H1 (cell line): ENCODE data around the gene ERCC6. TPM values are rescaled to one million over a fixed set of nuclear protein-coding genes. Genes with fewer than 3 reads are reported as not detected.

Experiments used
- CTCF ChIA-PET: fragments of 300-600 bp; sonication (Branson Sonifier 250); formaldehyde crosslinking; loops from one replicate; lab custom pipeline; 2021; ENCODE audit not compliant: partially characterized antibody; lab: Charles Lee
- POLR2A ChIA-PET: fragments of 300-600 bp; sonication (Branson Sonifier 250); formaldehyde crosslinking; loops from one replicate; lab custom pipeline; 2021; ENCODE audit warnings: inconsistent platforms; ENCODE audit not compliant: partially characterized antibody; lab: Charles Lee
- DNase-seq, 2 experiments: peaks; one replicate each; pipeline versions ENCODE4 v3.0.0 to v3.0.0-alpha.2; 2010 to 2022; ENCODE audit warnings: low spot score in 2 of 2, low read depth in 1 of 2, mixed read lengths in 1 of 2
- FAIRE-seq: peaks from 2 replicates; lab custom pipeline; 2011; peaks lifted over from hg19 to GRCh38; lab: Jason Lieb, UNC
- H2AFZ ChIP-seq: 2 replicates; pipeline ENCODE4 v1.8.1; 2012; ENCODE audit warnings: low read length, inconsistent platforms
- H2AK5ac ChIP-seq: 2 replicates; pipeline ENCODE4 v1.6.1; 2013; ENCODE audit warnings: low read depth, low read length
- H2BK120ac ChIP-seq: replicated peaks from 2 replicates; pipeline ENCODE3; 2013; ENCODE audit warnings: low read depth, low read length, inconsistent platforms
- H2BK12ac ChIP-seq: 2 replicates; pipeline ENCODE4 v1.6.1; 2013; ENCODE audit warnings: low read depth, low read length
- H2BK15ac ChIP-seq: 2 replicates; pipeline ENCODE4 v1.6.1; 2013; ENCODE audit warnings: low read length
- H2BK20ac ChIP-seq: 2 replicates; pipeline ENCODE4 v1.6.1; 2013; ENCODE audit warnings: low read length
- H2BK5ac ChIP-seq: 2 replicates; pipeline ENCODE4 v1.6.1; 2013; ENCODE audit warnings: low read depth, low read length
- H3K14ac ChIP-seq: 2 replicates; pipeline ENCODE4 v1.6.1; 2013; ENCODE audit warnings: inconsistent platforms; ENCODE audit not compliant: insufficient read length
- H3K18ac ChIP-seq: 2 replicates; pipeline ENCODE4 v1.6.1; 2013; ENCODE audit warnings: low read length; ENCODE audit errors: extremely low read depth
- H3K23ac ChIP-seq: 2 replicates; pipeline ENCODE4 v1.6.1; 2013; ENCODE audit warnings: inconsistent platforms; ENCODE audit not compliant: insufficient read length
- H3K23me2 ChIP-seq: 2 replicates; pipeline ENCODE4 v1.6.1; 2013; ENCODE audit warnings: low read depth, low read length
- H3K27ac ChIP-seq: 2 replicates; pipeline ENCODE4 v1.6.1; 2011; ENCODE audit warnings: low read depth, low read length, inconsistent platforms
- H3K27me3 ChIP-seq, 4 experiments: replicated peaks in 1 of 4; 1 replicate in 1 of 4; 2 replicates in 3 of 4; pipeline versions ENCODE4 v1.6.1 to v1.8.1; 2011 to 2013; ENCODE audit warnings: low read length in 3 of 4, mild to moderate bottlenecking in 3 of 4, inconsistent platforms in 2 of 4, mixed read lengths in 2 of 4, moderate library complexity in 1 of 4; ENCODE audit not compliant: control insufficient read depth in 3 of 4, insufficient read depth in 3 of 4; ENCODE audit errors: extremely low read depth in 1 of 4
- H3K36me3 ChIP-seq, 4 experiments: 2 replicates each; pipeline versions ENCODE4 v1.6.1 to v1.8.1; 2011 to 2013; ENCODE audit warnings: mild to moderate bottlenecking in 4 of 4, low read length in 3 of 4, moderate library complexity in 2 of 4, control low read depth in 1 of 4, inconsistent platforms in 1 of 4; ENCODE audit not compliant: insufficient read depth in 4 of 4, control insufficient read depth in 2 of 4
- H3K4ac ChIP-seq: replicated peaks from 2 replicates; pipeline ENCODE3; 2013; ENCODE audit warnings: low read length, low read depth, mixed read lengths, inconsistent platforms; ENCODE audit not compliant: insufficient read length
- H3K4me1 ChIP-seq, 4 experiments: replicated peaks in 1 of 4; 1 replicate in 1 of 4; 2 replicates in 3 of 4; pipeline versions ENCODE4 v1.6.1 to v1.8.1; 2011 to 2013; ENCODE audit warnings: low read length in 3 of 4, inconsistent platforms in 2 of 4, mixed read lengths in 1 of 4; ENCODE audit not compliant: insufficient read depth in 4 of 4, control insufficient read depth in 3 of 4
- H3K4me2 ChIP-seq, 2 experiments: 2 replicates each; pipeline versions ENCODE4 v1.6.1 to v1.8.1; 2011 to 2013; ENCODE audit warnings: low read depth in 2 of 2, low read length in 2 of 2, control low read depth in 1 of 2, inconsistent platforms in 1 of 2, mild to moderate bottlenecking in 1 of 2; ENCODE audit not compliant: insufficient read depth in 1 of 2
- H3K4me3 ChIP-seq, 4 experiments: fragments of 200-600, 300-600 bp in 1 of 4; sonication (generic), shearing (Covaris generic), sonication (Bioruptor Twin) in 1 of 4; 2 replicates each; pipeline versions ENCODE4 v1.5.1 to v1.8.1; 2011 to 2016; ENCODE audit warnings: low read length in 4 of 4, low read depth in 3 of 4, control low read depth in 2 of 4, inconsistent platforms in 2 of 4, mild to moderate bottlenecking in 2 of 4, mixed read lengths in 1 of 4, moderate library complexity in 1 of 4; ENCODE audit not compliant: insufficient read depth in 2 of 4; ENCODE audit errors: extremely low read depth in 1 of 4
- H3K56ac ChIP-seq: replicated peaks from 2 replicates; pipeline ENCODE3; 2013; ENCODE audit warnings: low read depth, mild to moderate bottlenecking, mixed read lengths, low read length, inconsistent platforms; ENCODE audit not compliant: insufficient read length
- H3K79me1 ChIP-seq: 2 replicates; pipeline ENCODE4 v1.6.1; 2013; ENCODE audit warnings: low read depth, low read length, control low read depth
- H3K79me2 ChIP-seq, 2 experiments: 2 replicates each; pipeline versions ENCODE4 v1.6.1 to v1.8.1; 2012 to 2013; ENCODE audit warnings: low read length in 2 of 2, mild to moderate bottlenecking in 2 of 2, inconsistent platforms in 1 of 2; ENCODE audit not compliant: insufficient read depth in 2 of 2, control insufficient read depth in 1 of 2
- H3K9ac ChIP-seq, 4 experiments: replicated peaks in 1 of 4; 1 replicate in 1 of 4; 2 replicates in 3 of 4; pipeline versions ENCODE4 v1.6.1 to v1.8.1; 2011 to 2013; ENCODE audit warnings: low read depth in 3 of 4, low read length in 3 of 4, control low read depth in 2 of 4, mild to moderate bottlenecking in 2 of 4, moderate library complexity in 2 of 4, inconsistent platforms in 1 of 4; ENCODE audit errors: extremely low read depth in 1 of 4
- H3K9me3 ChIP-seq, 2 experiments: 2 replicates each; pipeline versions ENCODE4 v1.6.1 to v1.8.1; 2012 to 2013; ENCODE audit warnings: mild to moderate bottlenecking in 2 of 2, moderate library complexity in 2 of 2, control low read depth in 1 of 2, inconsistent platforms in 1 of 2, low read depth in 1 of 2, low read length in 1 of 2, mixed read lengths in 1 of 2; ENCODE audit not compliant: insufficient read depth in 2 of 2
- H4K20me1 ChIP-seq, 2 experiments: replicated peaks in 1 of 2; 2 replicates each; pipeline versions ENCODE3 to v1.8.1; 2011 to 2013; ENCODE audit warnings: inconsistent platforms in 2 of 2, low read length in 2 of 2, mild to moderate bottlenecking in 1 of 2; ENCODE audit not compliant: insufficient read depth in 2 of 2, control insufficient read depth in 1 of 2
- H4K5ac ChIP-seq: 2 replicates; pipeline ENCODE4 v1.6.1; 2013; ENCODE audit warnings: low read length, low read depth, mixed read lengths, inconsistent platforms; ENCODE audit not compliant: insufficient read length
- H4K8ac ChIP-seq: 2 replicates; pipeline ENCODE4 v1.8.0; 2013; ENCODE audit warnings: mild to moderate bottlenecking, moderate library complexity, low read length, inconsistent platforms; ENCODE audit not compliant: insufficient read depth; ENCODE audit errors: extremely low read depth
- H4K91ac ChIP-seq: replicated peaks from 2 replicates; pipeline ENCODE3; 2013; ENCODE audit warnings: low read length, mixed read lengths, inconsistent platforms; ENCODE audit not compliant: insufficient read length
- ATF3 ChIP-seq: IDR thresholded peaks from 2 replicates; pipeline ENCODE4 v1.6.1; 2011; ENCODE audit warnings: low read depth, mild to moderate bottlenecking, low read length; ENCODE audit not compliant: insufficient read depth
- BACH1 ChIP-seq: IDR thresholded peaks from 2 replicates; pipeline ENCODE4 v1.6.1; 2012; ENCODE audit warnings: low read length, improper control_type of control experiment
- EP300 ChIP-seq, 2 experiments: IDR thresholded peaks; 1 replicate in 1 of 2; 2 replicates in 1 of 2; pipeline ENCODE4 v1.6.1; 2011 to 2012; ENCODE audit warnings: low read depth in 2 of 2, low read length in 2 of 2, mild to moderate bottlenecking in 2 of 2, borderline replicate concordance in 1 of 2, inconsistent platforms in 1 of 2, moderate library complexity in 1 of 2
- FOSL1 ChIP-seq: IDR thresholded peaks from 2 replicates; pipeline ENCODE4 v1.6.1; 2011; ENCODE audit warnings: mild to moderate bottlenecking, low read depth, low read length, moderate library complexity; ENCODE audit not compliant: insufficient read depth
- MAFK ChIP-seq: IDR thresholded peaks from 2 replicates; pipeline ENCODE4 v1.6.1; 2012; ENCODE audit warnings: low read depth, mild to moderate bottlenecking, improper control_type of control experiment, low read length
- RBBP5 ChIP-seq: IDR thresholded peaks from 2 replicates; pipeline ENCODE4 v1.7.1; 2012; ENCODE audit warnings: low read depth, mild to moderate bottlenecking, inconsistent platforms, low read length, moderate library complexity, borderline replicate concordance
- RNF2 ChIP-seq: fragments of 200-900, 300-1000 bp; sonication (generic); IDR thresholded peaks from 2 replicates; pipeline ENCODE4 v1.7.1; 2016; ENCODE audit warnings: borderline replicate concordance, low read depth, mild to moderate bottlenecking, antibody characterized with exemption, low read length; ENCODE audit not compliant: poor library complexity, severe bottlenecking; ENCODE audit errors: missing control alignments
- SP2 ChIP-seq: IDR thresholded peaks from 2 replicates; pipeline ENCODE4 v1.6.1; 2012; ENCODE audit warnings: mild to moderate bottlenecking, low read length, inconsistent platforms
- SP4 ChIP-seq: IDR thresholded peaks from 2 replicates; pipeline ENCODE4 v1.6.1; 2012; ENCODE audit warnings: low read length, inconsistent platforms
- TEAD4 ChIP-seq: IDR thresholded peaks from 2 replicates; pipeline ENCODE4 v1.6.1; 2012; ENCODE audit warnings: low read depth, low read length, inconsistent platforms, mixed read lengths
- YY1 ChIP-seq: IDR thresholded peaks from 2 replicates; pipeline ENCODE4 v1.6.1; 2011; ENCODE audit warnings: low read depth, mild to moderate bottlenecking, low read length
- WGBS, 2 experiments: shearing (Covaris generic) in 1 of 2; methylation state at CpG; one replicate each; pipeline versions ENCODE4 v1.1.6 to v1.1.7; 2013 to 2015; ENCODE audit warnings: low lambda C conversion rate in 2 of 2, mixed read lengths in 2 of 2, inconsistent platforms in 1 of 2, low coverage in 1 of 2, missing lambda C conversion rate in 1 of 2; ENCODE audit not compliant: insufficient replicate concordance in 2 of 2, insufficient coverage in 1 of 2, insufficient read length in 1 of 2; ENCODE audit errors: extremely low coverage in 1 of 2, missing lambda C conversion rate in 1 of 2; 5-methylcytosine and 5-hydroxymethylcytosine counted together
- polyA plus RNA-seq, 7 experiments: library from polyadenylated mRNA; depleted of rRNA in 3 of 7; stranded (reverse) in 5 of 7; unstranded in 2 of 7; fragments of >200 nt in 5 of 7; fragments of 200-250 nt in 2 of 7; gene quantifications; 1 replicate in 5 of 7; 2 replicates in 1 of 7; 4 replicates in 1 of 7; pipeline versions ENCODE4 v1.2.1 to v1.2.3, GENCODE V29; 2011 to 2013; ENCODE audit warnings: missing spikeins in 2 of 7, mixed read lengths in 2 of 7
- total RNA-seq: library from RNA; stranded (reverse); fragmentation: NEBNext Ultra II Directional; extraction: Animal tissue kit (Norgen Biotek cat#: 25700); gene quantifications from 2 replicates; pipeline ENCODE4 v1.2.1, GENCODE V29; 2021
- TF ChIP-seq, protein P1 (sequence below): IDR thresholded peaks from 2 replicates; pipeline ENCODE4 v1.6.1; 2012; ENCODE audit warnings: inconsistent platforms

Gene ERCC6
- total and polyA plus RNA-seq, 2 of the 8 experiments (the other 6 are each of a cell fraction or from before 2014, with no cell fraction given) = 4.1 to 11.9 TPM

DNA sequence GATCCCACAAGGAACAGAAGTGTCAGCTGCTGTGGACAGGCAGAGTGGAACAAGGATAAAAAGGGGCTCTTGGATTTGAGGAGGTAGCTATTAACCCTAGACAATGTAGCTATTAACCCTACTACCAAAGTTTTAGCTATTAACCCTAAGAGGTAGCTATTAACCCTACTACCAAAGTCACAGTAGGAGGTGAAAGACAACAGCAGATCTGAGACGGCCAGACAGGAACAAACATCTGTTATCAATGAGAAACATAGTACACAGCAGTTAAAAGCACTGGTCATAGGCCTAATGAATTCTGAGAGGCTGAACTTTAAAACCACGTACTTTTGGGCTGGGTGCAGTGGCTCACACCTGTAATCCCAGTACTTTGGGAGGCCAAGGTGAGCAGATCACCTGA is 11.9 kb downstream of the ERCC6 start:
- DNase-seq (no peak), FAIRE-seq (no peak)
- H2AFZ ChIP-seq = no peak overlapping the region
- H3K27ac ChIP-seq = no peak overlapping the region
- no peak overlapping the region for H4K5ac ChIP-seq
- no peak overlapping the region for H2BK12ac ChIP-seq
- H3K18ac ChIP-seq = no peak overlapping the region
- H2BK20ac ChIP-seq = no peak overlapping the region
- H3K14ac ChIP-seq = no peak overlapping the region
- H3K27me3 ChIP-seq = no peaks in the 10 kb centered on the region
- no peak overlapping the region for H3K4me2 ChIP-seq
- H2AK5ac ChIP-seq = no peak overlapping the region
- H3K4me1 ChIP-seq = no peaks in the 10 kb centered on the region
- no peak overlapping the region for H4K8ac ChIP-seq
- no peaks in the 10 kb centered on the region for H4K20me1 ChIP-seq
- H3K79me2 ChIP-seq = no peaks in the 10 kb centered on the region
- H3K56ac ChIP-seq = no peak overlapping the region
- H3K23me2 ChIP-seq = no peaks in the 10 kb centered on the region
- H3K36me3 ChIP-seq = peaks cover 0 to 19% (median 7%) of the 10 kb centered on the region in 4 experiments; a peak in 5 of 8 replicates
- ChIA-PET CTCF (interaction anchor here (0.5 to 3.7 kb wide), 5 partner anchors 8 to 870 kb away, joined by 3 to 14 read pairs (median 4); no protein-coding TSS in a partner anchor), POLR2A (no interaction called here)
- no peak overlapping the region for H3K4ac ChIP-seq
- no peaks in the 10 kb centered on the region; the same call in 1 of the 2 replicates for H3K79me1 ChIP-seq
- H2BK5ac ChIP-seq = no peak overlapping the region
- 84% methylated on average over 2 of the region's 2 CpGs; no CpG with 5 or more reads in 1 of the 2 experiments for WGBS, 2 experiments
- H3K9me3 ChIP-seq = no peaks in the 10 kb centered on the region
- H2BK120ac ChIP-seq = no peak overlapping the region
- TF ChIP-seq EP300 (IDR thresholded peaks at IDR 0.05; ENCODE audit: borderline replicate concordance in 1 of 2, low read depth in 2 of 2, low read length in 2 of 2) (no peak), SP2 (no peak), RBBP5 (no peak), TEAD4 (no peak), RNF2 (no peak), BACH1 (no peak), YY1 (no peak), SP4 (no peak), MAFK (no peak), ATF3 (no peak), FOSL1 (no peak)
- TF ChIP-seq, protein P1, sequence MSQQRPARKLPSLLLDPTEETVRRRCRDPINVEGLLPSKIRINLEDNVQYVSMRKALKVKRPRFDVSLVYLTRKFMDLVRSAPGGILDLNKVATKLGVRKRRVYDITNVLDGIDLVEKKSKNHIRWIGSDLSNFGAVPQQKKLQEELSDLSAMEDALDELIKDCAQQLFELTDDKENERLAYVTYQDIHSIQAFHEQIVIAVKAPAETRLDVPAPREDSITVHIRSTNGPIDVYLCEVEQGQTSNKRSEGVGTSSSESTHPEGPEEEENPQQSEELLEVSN = no peak
- H3K9ac ChIP-seq = no peak overlapping the region
- H3K4me3 ChIP-seq = no peak overlapping the region
- H4K91ac ChIP-seq = no peak overlapping the region
- no peak overlapping the region for H3K23ac ChIP-seq
- no peak overlapping the region for H2BK15ac ChIP-seq
